Endothelial cell of umbilical vein (primary cell): ENCODE results near the gene SRL. TPM values are rescaled to one million over a fixed set of nuclear protein-coding genes. Genes with fewer than 3 reads are reported as not detected.

ENCODE experiments used
- BruUV-seq: library from RNA; stranded (reverse); fragments of 400-500 nt; replicated peaks from 2 replicates; lab custom pipeline; 2021; lab: Mats Ljungman, UMichigan
- CTCF ChIA-PET: fragments of 300-600, 350-600 bp; sonication (Branson Sonifier 250); formaldehyde crosslinking; loops from one replicate; lab custom pipeline; 2021; ENCODE audit warnings: antibody characterized with exemption, inconsistent platforms; lab: Charles Lee
- POLR2A ChIA-PET: fragments of 300-600, 350-600 bp; sonication (Branson Sonifier 250); formaldehyde crosslinking; loops from one replicate; lab custom pipeline; 2021; ENCODE audit warnings: antibody characterized with exemption, inconsistent platforms; lab: Charles Lee
- DNase-seq: peaks from one replicate; pipeline ENCODE4 v3.0.0-alpha.2; 2011; ENCODE audit warnings: low read depth, low spot score
- FAIRE-seq: peaks from 2 replicates; lab custom pipeline; 2011; peaks lifted over from hg19 to GRCh38; lab: Jason Lieb, UNC
- H2AFZ ChIP-seq: 2 replicates; pipeline ENCODE4 v1.6.0; 2012; ENCODE audit warnings: low read depth, low read length, control low read depth, inconsistent platforms
- H3K27ac ChIP-seq: 2 replicates; pipeline ENCODE4 v1.5.1; 2011; ENCODE audit warnings: low read depth, mild to moderate bottlenecking, control low read depth, low read length, moderate library complexity; ENCODE audit not compliant: insufficient read depth
- H3K27me3 ChIP-seq, 2 experiments: 2 replicates each; pipeline versions ENCODE4 v1.6.0 to v1.6.1; 2011; ENCODE audit warnings: low read length in 2 of 2, mixed read lengths in 1 of 2; ENCODE audit not compliant: control insufficient read depth in 2 of 2, insufficient read depth in 2 of 2
- H3K36me3 ChIP-seq, 2 experiments: 2 replicates in 1 of 2; 3 replicates in 1 of 2; pipeline ENCODE4 v1.5.1; 2011; ENCODE audit warnings: low read length in 2 of 2, mild to moderate bottlenecking in 1 of 2, moderate library complexity in 1 of 2; ENCODE audit not compliant: control insufficient read depth in 2 of 2, insufficient read depth in 2 of 2; ENCODE audit errors: extremely low read depth in 1 of 2
- H3K4me1 ChIP-seq: 3 replicates; pipeline ENCODE4 v1.5.1; 2011; ENCODE audit warnings: mild to moderate bottlenecking, low read length; ENCODE audit not compliant: control insufficient read depth, insufficient read depth; ENCODE audit errors: extremely low read depth
- H3K4me2 ChIP-seq: 2 replicates; pipeline ENCODE4 v1.6.1; 2011; ENCODE audit warnings: low read length, control low read depth, mixed read lengths; ENCODE audit not compliant: insufficient read depth
- H3K4me3 ChIP-seq, 3 experiments: fragments of 200-600 bp in 1 of 3; sonication (generic), shearing (Covaris generic) in 1 of 3; replicated peaks in 1 of 3; 2 replicates each; pipeline ENCODE4 v1.5.1; 2011 to 2016; ENCODE audit warnings: control low read depth in 3 of 3, low read length in 3 of 3, mild to moderate bottlenecking in 2 of 3, inconsistent platforms in 1 of 3, low read depth in 1 of 3, moderate library complexity in 1 of 3; ENCODE audit not compliant: insufficient read depth in 1 of 3
- H3K79me2 ChIP-seq: 2 replicates; pipeline ENCODE4 v1.6.0; 2012; ENCODE audit warnings: low read length, inconsistent platforms; ENCODE audit not compliant: control insufficient read depth, insufficient read depth
- H3K9ac ChIP-seq: replicated peaks from 2 replicates; pipeline ENCODE3; 2011; ENCODE audit warnings: low read length, control low read depth; ENCODE audit not compliant: insufficient read depth; ENCODE audit errors: extremely low read depth
- H3K9me1 ChIP-seq: replicated peaks from 3 replicates; pipeline ENCODE4 v1.6.0; 2011; ENCODE audit warnings: mild to moderate bottlenecking, low read length; ENCODE audit not compliant: control insufficient read depth, insufficient read depth; ENCODE audit errors: extremely low read depth
- H3K9me3 ChIP-seq: replicated peaks from 2 replicates; pipeline ENCODE4 v1.5.1; 2012; ENCODE audit warnings: low read length, inconsistent platforms; ENCODE audit not compliant: control insufficient read depth, insufficient read depth
- H4K20me1 ChIP-seq: replicated peaks from 2 replicates; pipeline ENCODE3; 2011; ENCODE audit warnings: mild to moderate bottlenecking, low read length; ENCODE audit not compliant: control insufficient read depth, insufficient read depth; ENCODE audit errors: extremely low read depth
- EZH2 ChIP-seq: IDR thresholded peaks from 2 replicates; pipeline ENCODE4 v1.6.1; 2012; ENCODE audit warnings: borderline replicate concordance, low read depth, mild to moderate bottlenecking, moderate library complexity, low read length, inconsistent platforms; ENCODE audit not compliant: severe bottlenecking
- FOS ChIP-seq: IDR thresholded peaks from 2 replicates; pipeline ENCODE4 v1.6.1; 2011; ENCODE audit warnings: mild to moderate bottlenecking, low read length, moderate library complexity, borderline replicate concordance; ENCODE audit not compliant: insufficient read depth
- GATA2 ChIP-seq: IDR thresholded peaks from 2 replicates; pipeline ENCODE4 v1.7.0; 2011; ENCODE audit warnings: low read depth, mild to moderate bottlenecking, moderate library complexity, mixed read lengths, low read length; ENCODE audit not compliant: insufficient read length, insufficient read depth
- JUN ChIP-seq: IDR thresholded peaks from 2 replicates; pipeline ENCODE4 v1.6.1; 2011; ENCODE audit warnings: borderline replicate concordance, low read depth; ENCODE audit not compliant: insufficient read length, insufficient read depth
- MYC ChIP-seq: IDR thresholded peaks from one replicate; pipeline ENCODE4 v1.6.1; 2011; ENCODE audit warnings: mild to moderate bottlenecking, low read depth, low read length
- POLR2A ChIP-seq: IDR thresholded peaks from 2 replicates; pipeline ENCODE4 v1.6.1; 2012; ENCODE audit warnings: low read depth, mild to moderate bottlenecking, control low read depth, low read length
- POLR2AphosphoS5 ChIP-seq: IDR thresholded peaks from 2 replicates; pipeline ENCODE4 v1.6.1; 2012; ENCODE audit warnings: low read depth, mild to moderate bottlenecking, control low read depth, low read length, moderate library complexity; ENCODE audit not compliant: insufficient read depth
- dilution Hi-C: fragments of 300-500 bp; cut with MboI; formaldehyde crosslinking; loops from one replicate; pipeline ENCODE4 v1.15.0; 2019; ENCODE audit warnings: low sequenced_read_pairs; ENCODE audit not compliant: extremely low pct_ligation_motif_present
- intact Hi-C: fragments of 100-400 bp; cut with micrococcal nuclease; formaldehyde crosslinking; loops from one replicate; pipeline ENCODE4 v1.10.0; 2022
- polyA plus RNA-seq, 4 experiments: library from polyadenylated mRNA; depleted of rRNA in 3 of 4; stranded (reverse) in 3 of 4; unstranded in 1 of 4; fragments of >200 nt; gene quantifications; 2 replicates each; pipeline versions ENCODE4 v1.2.1 to v1.2.3, GENCODE V29; 2011 to 2012; ENCODE audit warnings: missing spikeins in 1 of 4
- total RNA-seq: library from RNA; stranded (reverse); gene quantifications from 2 replicates; pipeline ENCODE4 v1.2.3, GENCODE V29; 2021
- TF ChIP-seq, protein P1 (sequence below): IDR thresholded peaks from 2 replicates; pipeline ENCODE4 v1.6.1; 2011; ENCODE audit not compliant: insufficient read depth, insufficient read length
- TF ChIP-seq, protein P2 (sequence below), 2 donors: IDR thresholded peaks; 1 replicate in 1 of 2; 2 replicates in 1 of 2; pipeline ENCODE4 v1.5.1; 2011; ENCODE audit warnings: low read length in 2 of 2, mild to moderate bottlenecking in 2 of 2, moderate library complexity in 2 of 2, control low read depth in 1 of 2, inconsistent platforms in 1 of 2, low read depth in 1 of 2; ENCODE audit not compliant: insufficient read depth in 1 of 2; ENCODE audit errors: extremely low read depth in 1 of 2

Gene SRL
- total and polyA plus RNA-seq, 2 donors (not counting 3 experiments of a cell fraction or from before 2014, with no cell fraction given): 0.21 to 0.29 TPM

DNA sequence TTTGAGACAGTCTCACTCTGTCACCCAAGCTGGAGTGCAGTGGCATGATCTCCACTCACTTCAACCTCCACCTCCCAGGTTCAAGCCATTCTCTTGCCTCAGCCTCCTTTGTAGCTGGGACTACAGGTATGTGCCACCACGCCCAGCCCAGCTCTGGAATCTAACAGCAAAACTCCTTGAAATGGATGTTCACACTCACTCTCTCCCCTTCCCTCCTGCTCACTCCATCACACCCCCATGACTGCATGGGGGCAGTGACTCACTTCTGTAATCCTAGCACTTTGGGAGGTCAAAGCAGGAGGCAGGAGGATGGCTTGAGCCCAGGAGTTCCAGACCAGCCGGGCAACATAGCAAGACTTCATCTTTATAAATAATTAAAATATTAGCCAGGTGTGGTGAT is 42.1 kb upstream of the SRL start:
- ChIA-PET CTCF (interaction anchor here (1.0 to 1.7 kb wide), 6 partner anchors 10 to 120 kb away, joined by 3 to 14 read pairs (median 3); no protein-coding TSS in a partner anchor), POLR2A (interaction anchor here (0.6 kb wide), 1 partner anchor 119 kb away, joined by 7 read pairs; no protein-coding TSS in a partner anchor)
- Histone ChIP-seq H3K79me2 (no peaks in the 10 kb centered on the region), H3K9ac (no peak overlapping the region), H3K9me3 (no peaks in the 10 kb centered on the region), H3K27me3 (peaks cover 0 to 4% of the 10 kb centered on the region in 2 experiments), H3K4me2 (no peak overlapping the region), H3K4me3 (no peak overlapping the region), H3K4me1 (no peaks in the 10 kb centered on the region), H2AFZ (no peak overlapping the region), H3K27ac (no peak overlapping the region), H4K20me1 (no peaks in the 10 kb centered on the region), H3K36me3 (no peaks in the 10 kb centered on the region), H3K9me1 (no peaks in the 10 kb centered on the region)
- intact Hi-C loops (no loop called here), dilution Hi-C loops (no loop called here)
- TF ChIP-seq MYC (no peak), POLR2AphosphoS5 (no peak), JUN (no peak), POLR2A (no peak)
- TF ChIP-seq, protein P1, sequence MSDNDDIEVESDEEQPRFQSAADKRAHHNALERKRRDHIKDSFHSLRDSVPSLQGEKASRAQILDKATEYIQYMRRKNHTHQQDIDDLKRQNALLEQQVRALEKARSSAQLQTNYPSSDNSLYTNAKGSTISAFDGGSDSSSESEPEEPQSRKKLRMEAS: no peak
- BruUV-seq: no TSS peak
- DNase-seq (no peak), FAIRE-seq (no peak)

DNA sequence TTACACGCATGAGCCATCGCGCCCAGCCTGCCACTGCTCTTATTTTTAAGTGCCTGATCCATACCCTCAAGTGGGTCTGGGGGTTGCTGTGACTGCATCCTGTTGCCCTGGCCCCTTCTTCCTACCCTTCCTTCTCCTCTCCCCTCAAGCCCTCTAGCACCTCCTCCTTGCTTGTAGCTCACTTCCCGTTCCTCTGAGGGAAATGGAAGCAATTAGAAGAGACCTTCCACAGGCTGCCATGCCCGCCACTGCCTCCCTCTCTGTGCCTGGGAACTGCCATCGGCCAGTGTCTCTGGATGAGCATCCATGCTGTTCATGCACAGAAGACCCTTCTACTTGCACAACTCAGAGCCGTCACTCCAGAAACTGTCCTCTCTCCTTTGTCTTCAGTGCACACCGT is 41.6 kb upstream of the SRL start:
- Histone ChIP-seq H3K79me2 (no peaks in the 10 kb centered on the region), H3K9me3 (no peaks in the 10 kb centered on the region), H3K9me1 (no peaks in the 10 kb centered on the region), H4K20me1 (no peaks in the 10 kb centered on the region), H3K27ac (no peak overlapping the region), H2AFZ (no peak overlapping the region), H3K4me1 (no peaks in the 10 kb centered on the region), H3K4me3 (no peak overlapping the region), H3K36me3 (no peaks in the 10 kb centered on the region), H3K9ac (no peak overlapping the region), H3K27me3 (peaks cover 0 to 4% of the 10 kb centered on the region in 2 experiments), H3K4me2 (no peak overlapping the region)
- BruUV-seq: no TSS peak
- intact Hi-C loops: no loop called here
- no peak for TF ChIP-seq EZH2
- no peak for TF ChIP-seq GATA2
- TF ChIP-seq, protein P2, sequence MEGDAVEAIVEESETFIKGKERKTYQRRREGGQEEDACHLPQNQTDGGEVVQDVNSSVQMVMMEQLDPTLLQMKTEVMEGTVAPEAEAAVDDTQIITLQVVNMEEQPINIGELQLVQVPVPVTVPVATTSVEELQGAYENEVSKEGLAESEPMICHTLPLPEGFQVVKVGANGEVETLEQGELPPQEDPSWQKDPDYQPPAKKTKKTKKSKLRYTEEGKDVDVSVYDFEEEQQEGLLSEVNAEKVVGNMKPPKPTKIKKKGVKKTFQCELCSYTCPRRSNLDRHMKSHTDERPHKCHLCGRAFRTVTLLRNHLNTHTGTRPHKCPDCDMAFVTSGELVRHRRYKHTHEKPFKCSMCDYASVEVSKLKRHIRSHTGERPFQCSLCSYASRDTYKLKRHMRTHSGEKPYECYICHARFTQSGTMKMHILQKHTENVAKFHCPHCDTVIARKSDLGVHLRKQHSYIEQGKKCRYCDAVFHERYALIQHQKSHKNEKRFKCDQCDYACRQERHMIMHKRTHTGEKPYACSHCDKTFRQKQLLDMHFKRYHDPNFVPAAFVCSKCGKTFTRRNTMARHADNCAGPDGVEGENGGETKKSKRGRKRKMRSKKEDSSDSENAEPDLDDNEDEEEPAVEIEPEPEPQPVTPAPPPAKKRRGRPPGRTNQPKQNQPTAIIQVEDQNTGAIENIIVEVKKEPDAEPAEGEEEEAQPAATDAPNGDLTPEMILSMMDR (IDR thresholded peaks at IDR 0.05; ENCODE audit: extremely low read depth in 1 of 2, insufficient read depth in 1 of 2, low read depth in 1 of 2, low read length in 2 of 2): no peak
- no peak for TF ChIP-seq FOS
- TF ChIP-seq POLR2AphosphoS5: no peak
- dilution Hi-C loops: no loop called here
- FAIRE-seq: no peak
- DNase-seq: no peak
- ChIA-PET CTCF (interaction anchor here (1.0 to 1.7 kb wide), 6 partner anchors 10 to 121 kb away, joined by 3 to 14 read pairs (median 3); no protein-coding TSS in a partner anchor), POLR2A (interaction anchor here (0.6 to 0.7 kb wide), 2 partner anchors 46 to 119 kb away, joined by 7 to 8 read pairs; no protein-coding TSS in a partner anchor)
